ENCODE results near the gene PPFIBP2.

PPFIBP2 gene

DNA sequence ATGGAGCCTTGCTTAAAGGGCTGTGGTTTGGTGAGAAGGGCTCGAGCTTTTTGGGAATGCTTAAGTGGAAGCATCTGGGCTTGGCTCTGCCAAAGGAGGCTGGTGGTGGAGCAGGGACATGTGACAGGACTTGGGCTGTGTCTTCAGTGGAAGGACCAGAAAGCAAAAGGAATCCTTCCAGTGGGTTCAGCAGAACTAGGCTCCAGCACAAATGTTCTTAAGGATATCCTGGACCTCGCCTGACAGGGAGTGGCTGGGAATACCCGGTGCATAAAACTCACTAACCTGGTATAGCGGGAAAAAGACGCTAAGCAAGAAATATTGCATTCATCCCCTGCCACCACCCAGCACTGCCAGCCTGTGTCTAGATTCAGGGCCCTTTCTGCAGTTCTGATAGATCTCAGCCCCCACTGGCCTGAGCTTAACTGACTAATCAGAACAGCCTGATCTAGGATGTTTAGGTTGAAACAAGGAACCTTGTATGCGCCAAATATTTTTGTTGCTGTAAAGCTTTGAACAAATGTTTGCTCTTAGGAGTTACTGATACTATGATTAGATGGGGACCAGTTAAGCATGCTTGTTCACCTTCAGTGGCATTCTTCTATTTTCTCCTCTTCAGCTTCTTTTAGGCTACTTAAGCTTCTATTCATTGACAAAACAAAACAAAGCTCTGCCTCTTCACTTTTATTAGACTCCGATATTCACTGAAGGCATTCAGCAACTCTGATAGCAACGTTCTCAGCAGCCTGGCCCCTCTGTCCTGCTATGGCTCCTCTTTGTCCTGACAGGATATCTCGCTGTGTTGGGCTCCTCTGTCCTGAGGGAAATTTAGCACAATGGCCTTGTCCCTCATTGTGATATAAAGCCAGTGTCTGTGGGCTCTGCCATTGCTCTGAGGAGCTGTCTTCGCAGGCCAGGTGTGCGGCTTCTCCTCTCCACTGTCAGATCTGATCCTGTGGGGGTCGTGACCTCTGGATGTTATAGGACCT, 25.0 kb downstream of the PPFIBP2 start:
- TF ChIP-seq, protein P1, sequence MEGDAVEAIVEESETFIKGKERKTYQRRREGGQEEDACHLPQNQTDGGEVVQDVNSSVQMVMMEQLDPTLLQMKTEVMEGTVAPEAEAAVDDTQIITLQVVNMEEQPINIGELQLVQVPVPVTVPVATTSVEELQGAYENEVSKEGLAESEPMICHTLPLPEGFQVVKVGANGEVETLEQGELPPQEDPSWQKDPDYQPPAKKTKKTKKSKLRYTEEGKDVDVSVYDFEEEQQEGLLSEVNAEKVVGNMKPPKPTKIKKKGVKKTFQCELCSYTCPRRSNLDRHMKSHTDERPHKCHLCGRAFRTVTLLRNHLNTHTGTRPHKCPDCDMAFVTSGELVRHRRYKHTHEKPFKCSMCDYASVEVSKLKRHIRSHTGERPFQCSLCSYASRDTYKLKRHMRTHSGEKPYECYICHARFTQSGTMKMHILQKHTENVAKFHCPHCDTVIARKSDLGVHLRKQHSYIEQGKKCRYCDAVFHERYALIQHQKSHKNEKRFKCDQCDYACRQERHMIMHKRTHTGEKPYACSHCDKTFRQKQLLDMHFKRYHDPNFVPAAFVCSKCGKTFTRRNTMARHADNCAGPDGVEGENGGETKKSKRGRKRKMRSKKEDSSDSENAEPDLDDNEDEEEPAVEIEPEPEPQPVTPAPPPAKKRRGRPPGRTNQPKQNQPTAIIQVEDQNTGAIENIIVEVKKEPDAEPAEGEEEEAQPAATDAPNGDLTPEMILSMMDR (conservative IDR thresholded peaks at IDR 0.05; ENCODE audit: low read depth, low read length): no peak
- no peak overlapping the region for H3K4me3 ChIP-seq (ENCODE audit: low read length)
- no peak for DNase-seq (ENCODE audit: low read depth)

DNA sequence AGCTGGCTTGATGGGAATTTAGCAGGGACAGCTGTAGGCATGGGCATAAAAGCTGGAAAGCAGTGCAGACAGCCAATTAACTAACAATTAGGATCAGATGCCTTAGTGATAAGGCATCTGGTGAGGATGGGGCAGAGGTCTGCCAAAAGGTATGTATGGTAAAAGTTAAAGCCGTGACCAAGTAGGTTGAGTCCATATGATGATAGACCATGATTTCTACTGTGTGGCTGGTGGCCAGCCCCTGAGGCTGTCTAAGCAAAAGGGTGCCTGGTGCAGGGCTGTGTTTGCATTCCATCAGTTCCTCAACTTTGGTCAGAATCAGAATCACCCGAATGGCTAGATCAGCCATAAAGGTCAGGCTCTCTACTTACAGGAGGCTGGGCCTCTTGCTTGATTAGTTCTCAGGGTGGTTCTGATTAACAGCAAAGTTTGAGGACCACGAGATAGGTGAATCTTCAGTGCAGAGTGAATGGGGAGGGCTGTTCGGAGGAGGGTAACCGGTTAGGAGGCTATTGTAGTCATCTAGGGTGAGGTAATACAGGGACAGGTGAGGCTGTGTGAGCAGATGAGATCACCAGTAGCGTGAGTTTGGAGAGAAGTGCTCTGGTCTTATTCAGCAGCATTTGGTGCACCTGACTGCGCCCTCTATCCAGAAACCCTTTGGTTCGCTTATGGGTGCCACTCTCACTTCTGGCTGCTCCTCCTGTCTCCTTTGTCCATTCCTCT, 27.2 kb downstream of the PPFIBP2 start:
- no peak overlapping the region for H3K4me3 ChIP-seq (ENCODE audit: low read length)
- no peak for DNase-seq (ENCODE audit: low read depth)
- TF ChIP-seq, protein P1 (conservative IDR thresholded peaks at IDR 0.05; ENCODE audit: low read depth, low read length): no peak

DNA sequence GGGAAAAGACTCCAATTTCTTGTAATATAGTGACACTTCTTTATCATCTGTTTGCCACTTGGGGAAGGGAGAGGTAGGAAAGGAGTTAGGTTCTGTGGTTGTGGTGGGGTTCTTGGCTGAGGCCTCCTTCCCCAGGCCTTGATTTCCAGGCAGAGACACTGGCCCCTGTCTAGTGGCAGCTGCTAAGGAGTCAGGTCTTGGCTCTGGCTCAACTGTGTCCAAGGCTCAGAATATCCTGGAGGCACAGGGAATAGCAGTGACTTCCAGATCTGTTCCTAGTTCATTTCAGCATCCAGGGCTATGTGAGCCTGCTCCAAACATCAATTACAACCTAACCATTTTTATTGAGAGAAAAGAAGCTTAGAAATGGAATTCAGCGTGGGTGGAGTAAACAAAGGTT, 29.5 kb downstream of the PPFIBP2 start:
- TF ChIP-seq, protein P1 (conservative IDR thresholded peaks at IDR 0.05; ENCODE audit: low read depth, low read length): no peak
- no peak for DNase-seq (ENCODE audit: low read depth)
- no peak overlapping the region for H3K4me3 ChIP-seq (ENCODE audit: low read length)

DNA sequence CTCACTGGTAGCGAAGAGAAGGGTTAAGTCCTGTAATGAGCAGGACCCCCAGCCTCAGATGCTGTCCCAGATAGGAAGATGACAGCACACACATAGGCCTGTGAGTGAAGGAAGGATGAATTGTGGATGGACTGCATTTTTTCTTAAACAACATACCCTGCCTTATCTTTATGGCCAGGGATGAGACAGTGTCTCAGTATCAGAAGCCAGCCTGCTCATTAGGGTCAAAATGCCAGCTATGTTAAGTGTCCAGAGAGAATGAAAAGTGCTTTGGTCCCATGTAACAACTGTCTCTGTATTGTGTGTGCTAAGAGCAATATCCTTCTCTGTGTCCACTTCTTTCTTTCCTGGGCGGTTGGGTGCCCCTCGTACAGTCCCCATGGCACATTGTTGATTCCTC, 30.2 kb downstream of the PPFIBP2 start:
- DNase-seq (ENCODE audit: low read depth): no peak
- TF ChIP-seq, protein P1 (conservative IDR thresholded peaks at IDR 0.05; ENCODE audit: low read depth, low read length): no peak
- no peak overlapping the region for H3K4me3 ChIP-seq (ENCODE audit: low read length)

DNA sequence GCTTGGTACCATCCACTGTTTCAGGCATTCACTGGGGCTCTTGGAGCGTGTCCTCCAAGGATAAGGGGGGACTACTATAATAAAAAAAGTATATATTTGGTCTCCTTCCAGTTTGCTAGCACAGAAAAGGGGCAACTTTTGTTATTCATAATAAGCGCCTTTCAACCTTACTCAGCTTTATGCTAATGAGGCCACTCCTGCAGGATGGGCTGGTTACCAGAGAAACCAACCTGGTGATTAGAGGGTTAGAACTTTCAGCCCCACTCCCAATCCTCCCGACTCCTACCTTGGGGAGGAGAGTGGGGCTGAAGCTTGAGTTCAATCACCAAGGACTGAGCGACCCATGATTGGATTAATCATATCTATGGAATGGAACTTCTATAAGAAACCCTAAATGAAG, 31.8 kb downstream of the PPFIBP2 start:
- H3K4me3 ChIP-seq (ENCODE audit: low read length): no peak overlapping the region
- TF ChIP-seq, protein P1 (conservative IDR thresholded peaks at IDR 0.05; ENCODE audit: low read depth, low read length): no peak
- no peak for DNase-seq (ENCODE audit: low read depth)

DNA sequence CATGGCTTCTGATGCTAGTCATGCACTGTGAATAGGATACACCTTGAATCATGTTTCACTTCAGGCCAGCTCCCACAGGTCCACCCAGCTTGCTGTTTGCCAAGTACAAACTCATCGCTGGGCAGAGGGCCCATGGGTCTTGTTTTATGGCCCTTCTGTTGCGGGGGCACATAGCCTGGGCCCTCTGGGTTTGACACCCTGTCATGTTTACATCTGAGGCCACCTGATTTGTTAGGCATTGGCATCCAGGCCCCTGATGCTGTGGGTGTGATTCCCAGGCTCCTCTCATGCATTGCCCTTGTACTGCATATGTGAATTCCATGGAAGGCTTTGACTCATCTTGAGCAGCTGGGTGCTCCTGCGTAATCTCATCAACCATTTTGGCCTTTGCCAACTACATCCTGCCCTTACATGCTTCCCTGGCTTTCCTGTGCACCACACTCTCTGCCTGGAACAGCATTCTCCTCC, 32.6 kb downstream of the PPFIBP2 start:
- H3K4me3 ChIP-seq (ENCODE audit: low read length): no peak overlapping the region
- no peak for DNase-seq (ENCODE audit: low read depth)
- TF ChIP-seq, protein P1 (conservative IDR thresholded peaks at IDR 0.05; ENCODE audit: low read depth, low read length): no peak
